Panc1 (cell line): Measurements from ENCODE around the gene FRY. TPM values are rescaled to one million over a fixed set of nuclear protein-coding genes. Genes with fewer than 3 reads are reported as not detected.

Experiments
- ATAC-seq: fragments of 200-7000 bp; cut with Tn5 transposase; 2 replicates; pipeline ENCODE4 v1.9.1; 2020; ENCODE audit warnings: mild to moderate bottlenecking, moderate library complexity
- BruUV-seq: library from RNA; stranded (reverse); fragments of 400-500 nt; replicated peaks from 2 replicates; lab custom pipeline; 2021; lab: Mats Ljungman, UMichigan
- CTCF ChIA-PET: fragments of 300-600 bp; sonication (Branson Sonifier 250); formaldehyde crosslinking; loops from one replicate; lab custom pipeline; 2022; ENCODE audit warnings: antibody characterized with exemption; lab: Charles Lee
- POLR2A ChIA-PET: fragments of 300-600 bp; sonication (Branson Sonifier 250); formaldehyde crosslinking; loops from one replicate; lab custom pipeline; 2022; ENCODE audit warnings: antibody characterized with exemption; lab: Charles Lee
- DNase-seq: peaks from one replicate; pipeline ENCODE4 v3.0.0-alpha.2; 2010; ENCODE audit warnings: low read depth, low spot score
- H3K27ac ChIP-seq: 2 replicates; pipeline ENCODE4 v1.5.1; 2011; ENCODE audit warnings: mild to moderate bottlenecking, low read length, inconsistent platforms
- H3K27me3 ChIP-seq: fragments of 200-500 bp; sonication (Bioruptor generic); 2 replicates; pipeline ENCODE4 v1.6.0; 2014; ENCODE audit warnings: low read length, inconsistent platforms; ENCODE audit not compliant: control insufficient read depth, insufficient read depth
- H3K36me3 ChIP-seq: fragments of 200-500 bp; sonication (Bioruptor generic); 2 replicates; pipeline ENCODE4 v1.5.1; 2014; ENCODE audit warnings: inconsistent platforms, mild to moderate bottlenecking, low read length, moderate library complexity; ENCODE audit not compliant: control insufficient read depth, insufficient read depth
- H3K4me1 ChIP-seq: 2 replicates; pipeline ENCODE4 v1.5.1; 2011; ENCODE audit warnings: inconsistent platforms, mild to moderate bottlenecking, low read length, moderate library complexity; ENCODE audit not compliant: control insufficient read depth, insufficient read depth
- H3K4me3 ChIP-seq, 2 experiments: 2 replicates each; pipeline ENCODE4 v1.5.1; 2011 to 2012; ENCODE audit warnings: low read depth in 2 of 2, low read length in 2 of 2, mild to moderate bottlenecking in 2 of 2, inconsistent platforms in 1 of 2, moderate library complexity in 1 of 2
- H3K9me3 ChIP-seq: fragments of 200-500 bp; sonication (Bioruptor generic); 2 replicates; pipeline ENCODE4 v1.5.1; 2014; ENCODE audit warnings: low read depth, mild to moderate bottlenecking, inconsistent platforms, low read length, moderate library complexity; ENCODE audit not compliant: control insufficient read depth, insufficient read depth
- POLR2AphosphoS5 ChIP-seq: IDR thresholded peaks from 2 replicates; pipeline ENCODE4 v1.6.1; 2012; ENCODE audit warnings: mild to moderate bottlenecking, low read depth, low read length, moderate library complexity
- REST ChIP-seq, 2 experiments: IDR thresholded peaks; 2 replicates each; pipeline ENCODE4 v1.6.1; 2011 to 2012; ENCODE audit warnings: low read depth in 2 of 2, control low read depth in 1 of 2, low read length in 1 of 2, mild to moderate bottlenecking in 1 of 2, moderate library complexity in 1 of 2; ENCODE audit not compliant: insufficient read depth in 1 of 2
- SIN3A ChIP-seq: IDR thresholded peaks from 2 replicates; pipeline ENCODE4 v1.6.1; 2012; ENCODE audit warnings: low read depth, mild to moderate bottlenecking, low read length, moderate library complexity, borderline replicate concordance; ENCODE audit not compliant: insufficient read depth
- TCF7L2 ChIP-seq: IDR thresholded peaks from 2 replicates; pipeline ENCODE4 v1.6.1; 2011; ENCODE audit warnings: mild to moderate bottlenecking, low read depth, low read length, inconsistent platforms
- in situ Hi-C: cut with HindIII; loops from 2 replicates; pipeline ENCODE4 v1.10.0; 2016; ENCODE audit warnings: low sequenced_read_pairs, low pct_unique_long_range_greater_than_20kb
- intact Hi-C: fragments of 100-400 bp; cut with micrococcal nuclease; formaldehyde crosslinking; loops from one replicate; pipeline ENCODE4 v1.10.0; 2022; ENCODE audit not compliant: unreplicated experiment
- total RNA-seq: library from RNA; stranded (reverse); gene quantifications from one replicate; pipeline ENCODE4 v1.2.1, GENCODE V29; 2021; ENCODE audit not compliant: unreplicated experiment
- TF ChIP-seq, protein P1 (sequence below): fragments of 450-650 bp; IDR thresholded peaks from 2 replicates; pipeline ENCODE4 v1.5.1; 2017; ENCODE audit warnings: mild to moderate bottlenecking

The FRY gene
- total RNA-seq, 1 experiment from 2014 or later: 0.18 TPM

DNA sequence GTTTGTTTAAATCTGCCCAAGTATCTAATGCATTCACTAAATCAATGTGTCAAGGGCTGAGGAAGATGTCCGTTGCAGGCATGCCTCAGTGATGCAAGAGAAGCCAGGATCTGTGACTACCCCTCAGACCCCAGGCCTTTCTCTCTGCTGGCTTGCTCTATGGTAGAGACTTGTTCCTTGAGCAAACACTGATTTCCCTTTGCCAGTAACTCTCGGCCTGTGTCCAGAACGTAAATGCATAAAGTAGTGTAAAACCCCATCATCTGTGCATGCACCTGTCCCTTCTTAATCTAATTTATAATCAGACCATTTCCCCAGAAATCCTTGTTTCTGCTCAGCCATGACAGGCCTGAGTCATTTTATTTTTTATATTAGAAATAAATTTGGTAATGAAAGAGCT, 28.7 kb upstream of the FRY start:
- no peaks in the 10 kb centered on the region for H3K9me3 ChIP-seq
- DNase-seq (no peak), ATAC-seq (no peak)
- no peaks in the 10 kb centered on the region for H3K36me3 ChIP-seq
- no peak for TF ChIP-seq SIN3A
- TF ChIP-seq POLR2AphosphoS5: no peak
- TF ChIP-seq, protein P1, sequence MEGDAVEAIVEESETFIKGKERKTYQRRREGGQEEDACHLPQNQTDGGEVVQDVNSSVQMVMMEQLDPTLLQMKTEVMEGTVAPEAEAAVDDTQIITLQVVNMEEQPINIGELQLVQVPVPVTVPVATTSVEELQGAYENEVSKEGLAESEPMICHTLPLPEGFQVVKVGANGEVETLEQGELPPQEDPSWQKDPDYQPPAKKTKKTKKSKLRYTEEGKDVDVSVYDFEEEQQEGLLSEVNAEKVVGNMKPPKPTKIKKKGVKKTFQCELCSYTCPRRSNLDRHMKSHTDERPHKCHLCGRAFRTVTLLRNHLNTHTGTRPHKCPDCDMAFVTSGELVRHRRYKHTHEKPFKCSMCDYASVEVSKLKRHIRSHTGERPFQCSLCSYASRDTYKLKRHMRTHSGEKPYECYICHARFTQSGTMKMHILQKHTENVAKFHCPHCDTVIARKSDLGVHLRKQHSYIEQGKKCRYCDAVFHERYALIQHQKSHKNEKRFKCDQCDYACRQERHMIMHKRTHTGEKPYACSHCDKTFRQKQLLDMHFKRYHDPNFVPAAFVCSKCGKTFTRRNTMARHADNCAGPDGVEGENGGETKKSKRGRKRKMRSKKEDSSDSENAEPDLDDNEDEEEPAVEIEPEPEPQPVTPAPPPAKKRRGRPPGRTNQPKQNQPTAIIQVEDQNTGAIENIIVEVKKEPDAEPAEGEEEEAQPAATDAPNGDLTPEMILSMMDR: no peak
- no peak for TF ChIP-seq REST (IDR thresholded peaks at IDR 0.05; ENCODE audit: insufficient read depth in 1 of 2, low read depth in 2 of 2, low read length in 1 of 2)
- no peak for TF ChIP-seq TCF7L2
- H3K27me3 ChIP-seq: no peaks in the 10 kb centered on the region
- intact Hi-C loops (no loop called here), in situ Hi-C loops (no loop called here)
- ChIA-PET POLR2A (no interaction called here), CTCF (no interaction called here)
- H3K27ac ChIP-seq: no peak overlapping the region
- H3K4me1 ChIP-seq: no peaks in the 10 kb centered on the region
- H3K4me3 ChIP-seq: no peak overlapping the region
- BruUV-seq: no TSS peak

- ATAC-seq: no peak
- Histone ChIP-seq H3K4me1 (no peaks in the 10 kb centered on the region), H3K27me3 (no peaks in the 10 kb centered on the region), H3K36me3 (no peaks in the 10 kb centered on the region), H3K9me3 (no peaks in the 10 kb centered on the region), H3K27ac (no peak overlapping the region), H3K4me3 (no peak overlapping the region)
- in situ Hi-C loops (no loop called here), intact Hi-C loops (no loop called here)
- ChIA-PET POLR2A (no interaction called here), CTCF (no interaction called here)
- TF ChIP-seq, protein P1: no peak
- TF ChIP-seq REST (IDR thresholded peaks at IDR 0.05; ENCODE audit: insufficient read depth in 1 of 2, low read depth in 2 of 2, low read length in 1 of 2) (no peak), TCF7L2 (no peak), POLR2AphosphoS5 (no peak), SIN3A (no peak)
- DNase-seq: no peak
- BruUV-seq: no TSS peak
These were observed 24.1 kb upstream of the FRY start for GRCh38 chr13:32007494-32007893.
